RWPE1 (cell line): Measurements from ENCODE around the gene APOLD1.
"Not testable (repeated sequence)": the region's sequence is repeated elsewhere in the genome, so short reads cannot be mapped to it uniquely, and the experiment has no call there.

Experiments used
- CTCF ChIA-PET: fragments of 350-600 bp; sonication (Branson Sonifier 250); formaldehyde crosslinking; extraction: SDS; loops from one replicate; lab custom pipeline; 2021; lab: Yijun Ruan, JAX
- POLR2A ChIA-PET: fragments of 400-600 bp; formaldehyde crosslinking; extraction: SDS; loops from one replicate; lab custom pipeline; 2020; ENCODE audit warnings: antibody characterized with exemption; ENCODE audit not compliant: low non-redundant PET; lab: Yijun Ruan, JAX
- DNase-seq: peaks from one replicate; pipeline ENCODE4 v3.0.0; 2012; ENCODE audit warnings: low spot score
- H3K27ac ChIP-seq: fragments of 450-650 bp; 2 replicates; pipeline ENCODE4 v1.5.1; 2017
- TF ChIP-seq, protein P1 (sequence below): fragments of 450-650 bp; conservative IDR thresholded peaks from 2 replicates; pipeline ENCODE4 v1.5.1; 2017; ENCODE audit warnings: low read depth, mild to moderate bottlenecking

Gene APOLD1

DNA sequence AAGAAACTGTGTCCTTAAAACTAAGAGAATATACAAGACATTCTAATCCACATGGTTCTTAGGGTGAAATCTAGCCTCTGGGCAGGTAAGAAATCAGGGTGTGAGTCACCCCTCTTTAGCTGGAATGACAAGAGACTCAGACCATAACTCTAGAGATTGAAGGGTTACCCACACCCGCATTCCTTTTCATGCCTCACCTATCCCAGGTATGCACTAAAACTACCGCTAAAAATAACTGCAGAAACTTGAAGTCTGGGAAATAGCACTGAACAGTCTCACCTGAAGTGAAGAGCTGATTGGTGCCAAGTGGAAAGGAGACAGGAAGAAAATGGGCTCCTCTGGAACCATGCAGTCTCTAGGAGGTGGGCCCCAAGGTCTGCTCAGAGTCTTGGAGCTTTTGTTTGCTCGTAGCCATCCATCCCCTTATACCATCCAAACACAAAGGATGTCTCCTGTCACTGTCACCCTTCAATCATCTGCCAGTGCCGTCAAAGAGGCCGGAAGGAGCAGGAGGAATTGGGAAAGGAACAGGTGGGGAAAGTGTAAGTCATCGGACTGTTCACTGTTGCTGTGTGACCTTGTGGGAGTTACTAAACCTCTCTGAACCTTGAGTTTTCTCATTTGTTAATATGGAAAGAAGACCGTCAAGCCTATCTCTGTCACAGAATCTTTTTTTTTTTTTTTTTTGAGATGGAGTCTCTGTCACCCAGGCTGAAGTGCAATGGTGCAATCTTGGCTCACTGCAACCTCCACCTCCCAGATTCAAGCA, 50.1 kb downstream of the APOLD1 start:
- POLR2A ChIA-PET, result interaction anchor here (0.9 kb wide), 1 partner anchor 37 kb away, joined by 5 read pairs; no protein-coding TSS in a partner anchor
- DNase-seq, result peak; percentile 97
- CTCF ChIA-PET, result interaction anchor here (1.0 to 1.5 kb wide), 4 partner anchors 46 to 81 kb away, joined by 3 read pairs; partner anchors contain the start of gene GPRC5A
- peak overlapping the region; percentile 82 for H3K27ac ChIP-seq
- TF ChIP-seq, protein P1, sequence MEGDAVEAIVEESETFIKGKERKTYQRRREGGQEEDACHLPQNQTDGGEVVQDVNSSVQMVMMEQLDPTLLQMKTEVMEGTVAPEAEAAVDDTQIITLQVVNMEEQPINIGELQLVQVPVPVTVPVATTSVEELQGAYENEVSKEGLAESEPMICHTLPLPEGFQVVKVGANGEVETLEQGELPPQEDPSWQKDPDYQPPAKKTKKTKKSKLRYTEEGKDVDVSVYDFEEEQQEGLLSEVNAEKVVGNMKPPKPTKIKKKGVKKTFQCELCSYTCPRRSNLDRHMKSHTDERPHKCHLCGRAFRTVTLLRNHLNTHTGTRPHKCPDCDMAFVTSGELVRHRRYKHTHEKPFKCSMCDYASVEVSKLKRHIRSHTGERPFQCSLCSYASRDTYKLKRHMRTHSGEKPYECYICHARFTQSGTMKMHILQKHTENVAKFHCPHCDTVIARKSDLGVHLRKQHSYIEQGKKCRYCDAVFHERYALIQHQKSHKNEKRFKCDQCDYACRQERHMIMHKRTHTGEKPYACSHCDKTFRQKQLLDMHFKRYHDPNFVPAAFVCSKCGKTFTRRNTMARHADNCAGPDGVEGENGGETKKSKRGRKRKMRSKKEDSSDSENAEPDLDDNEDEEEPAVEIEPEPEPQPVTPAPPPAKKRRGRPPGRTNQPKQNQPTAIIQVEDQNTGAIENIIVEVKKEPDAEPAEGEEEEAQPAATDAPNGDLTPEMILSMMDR, result no peak

GRCh38 chr12:12836571-12836970, 51.1 kb downstream of the APOLD1 start:
- ChIA-PET POLR2A (interaction anchor here (2.5 kb wide), 1 partner anchor 54 kb away, joined by 11 read pairs; the partner anchor contains the start of gene GPRC5A), CTCF (interaction anchor here (0.6 to 1.7 kb wide), 10 partner anchors 14 to 140 kb away, joined by 3 to 13 read pairs (median 4); partner anchors contain the start of genes DDX47 and GPRC5A)
- no peak for DNase-seq
- no peak overlapping the region for H3K27ac ChIP-seq
- TF ChIP-seq, protein P1, result no peak

- DNase-seq, result peak; percentile 69
- H3K27ac ChIP-seq, result peak overlapping the region; percentile 78
- ChIA-PET CTCF (interaction anchor here (0.5 to 1.7 kb wide), 13 partner anchors 14 to 216 kb away, joined by 3 to 13 read pairs (median 3); partner anchors contain the start of genes DDX47 and GPRC5A), POLR2A (interaction anchor here (1.4 to 2.5 kb wide), 2 partner anchors 34 to 54 kb away, joined by 6 to 11 read pairs; partner anchors contain the start of gene GPRC5A)
- TF ChIP-seq, protein P1, result peak; percentile 35; the same call in 1 of the 2 replicates
Measured at GRCh38 chr12:12837025-12837812, 51.8 kb downstream of the APOLD1 start.

- H3K27ac ChIP-seq, result peak overlapping the region; percentile 78
- DNase-seq, result no peak
- TF ChIP-seq, protein P1, result no peak
- ChIA-PET CTCF (interaction anchor here (0.5 to 1.7 kb wide), 8 partner anchors 34 to 1119 kb away, joined by 3 to 7 read pairs (median 3); partner anchors contain the start of gene GPRC5A), POLR2A (interaction anchor here (0.6 to 2.5 kb wide), 3 partner anchors 34 to 266 kb away, joined by 6 to 11 read pairs (median 7); partner anchors contain the start of genes GPRC5A and GSG1)
Measured at GRCh38 chr12:12837813-12838153, 52.3 kb downstream of the APOLD1 start.

- ChIA-PET CTCF (interaction anchor here (1.3 kb wide), 1 partner anchor 52 kb away, joined by 7 read pairs; the partner anchor contains the start of gene GPRC5A), POLR2A (interaction anchor here (0.5 to 2.5 kb wide), 2 partner anchors 52 to 1202 kb away, joined by 10 to 11 read pairs; partner anchors contain the start of gene GPRC5A)
- peak overlapping the region; percentile 78 for H3K27ac ChIP-seq
- TF ChIP-seq, protein P1, result no peak
- no peak for DNase-seq
Measured at GRCh38 chr12:12839003-12839395, 53.5 kb downstream of the APOLD1 start.

- CTCF ChIA-PET, POLR2A ChIA-PET, DNase-seq: not testable (repeated sequence)
- peak overlapping the region; percentile 78 for H3K27ac ChIP-seq
Measured at GRCh38 chr12:12839439-12839838, 54.0 kb downstream of the APOLD1 start.
